ENCODE measurements around the gene PNLIP.

Gene PNLIP

GRCh38 chr10:116614796-116615195 lies 69.1 kb downstream of the PNLIP start:
- DNase-seq (ENCODE audit: low read depth) = no peak

- no peak for DNase-seq (ENCODE audit: low read depth)
Measured at GRCh38 chr10:116615199-116615776, 69.6 kb downstream of the PNLIP start.
